Stimulated activated CD4-positive, alpha-beta T cell treated with anti-CD3 and anti-CD28 coated beads, Interleukin-12 subunit alpha, Interleukin-12 subunit beta, amount 100 ng/mL, for 24 hours (primary cell): ENCODE data around the gene CCDC47.

Experiments
- DNase-seq, 2 experiments: peaks; one replicate each; pipeline ENCODE4 v3.0.0-alpha.2; 2020; ENCODE audit warnings: low read depth in 2 of 2

The CCDC47 gene

GRCh38 chr17:63698886-63699637, 74.3 kb downstream of the CCDC47 start:
- DNase-seq = peak; percentile 47 to 64

- DNase-seq = peak in 1 of 2 experiments; percentile 26
Measured at GRCh38 chr17:63698381-63698885, 75.0 kb downstream of the CCDC47 start.

DNA sequence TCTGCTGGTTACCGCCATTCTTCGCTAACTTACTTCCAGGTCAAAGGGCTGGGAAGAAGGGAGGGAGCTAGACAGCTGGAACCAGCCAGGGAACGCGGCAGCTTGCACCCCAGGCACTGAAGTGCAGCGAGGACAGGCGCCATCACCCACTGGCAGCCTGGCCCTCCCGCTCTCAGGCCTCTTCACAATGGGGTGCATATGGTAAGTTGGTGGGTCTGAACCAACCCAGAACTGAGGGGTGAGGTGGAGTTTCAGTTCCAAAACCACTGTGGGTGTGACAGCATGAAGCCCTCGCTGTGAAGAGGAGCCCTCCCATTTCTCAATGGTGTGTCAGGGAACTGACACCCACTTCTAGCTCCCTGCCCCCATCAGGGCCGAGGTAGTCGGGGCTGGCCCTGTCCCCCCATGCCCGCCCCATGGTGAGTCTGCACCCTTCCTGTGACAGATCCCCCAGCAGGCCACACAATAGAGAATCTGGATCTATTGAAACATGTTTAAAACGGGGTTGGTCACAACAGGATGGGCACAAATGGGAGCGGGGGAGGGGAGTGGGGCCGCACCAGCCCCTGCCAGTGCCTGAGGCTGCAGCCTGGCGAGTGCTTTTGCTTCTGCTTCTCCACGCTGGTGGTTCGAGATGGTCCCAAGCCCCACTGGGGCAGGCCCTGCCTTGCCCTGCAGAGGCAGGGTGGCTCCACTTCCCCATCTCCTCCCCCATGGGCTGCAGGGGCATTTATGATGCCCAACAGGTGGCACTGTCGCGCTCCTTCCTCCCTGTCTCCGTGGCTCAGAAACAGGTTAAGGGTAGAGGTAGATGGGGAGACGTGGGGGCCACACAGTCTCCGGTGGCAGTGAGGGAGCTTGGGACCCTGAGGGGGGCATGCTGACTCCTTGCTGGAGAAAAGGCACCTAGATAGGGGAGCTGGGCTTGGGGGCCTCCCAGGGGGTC, 75.8 kb downstream of the CCDC47 start:
- DNase-seq = peak; percentile 56 to 61

- no peak for DNase-seq
Measured at GRCh38 chr17:63696381-63696961, 76.9 kb downstream of the CCDC47 start.

GRCh38 chr17:63695889-63696288, 77.5 kb downstream of the CCDC47 start:
- no peak for DNase-seq
